ENCODE data around the gene ORC2.

The ORC2 gene

GRCh38 chr2:200860092-200860795 is 103.2 kb downstream of the ORC2 start:
- DNase-seq: peak; percentile 5

Measured in stimulated activated naive CD4-positive, alpha-beta T cell treated with Interleukin-2 at 50 U/mL for 16 hours (primary cell).